Raji (cell line): ENCODE measurements around the gene NT5C1B.

Source experiments
- POLR2A ChIP-seq: IDR thresholded peaks from 2 replicates; pipeline ENCODE4 v1.6.1; 2011; ENCODE audit warnings: low read depth, low read length, control low read depth; ENCODE audit not compliant: insufficient read depth

The NT5C1B gene

DNA sequence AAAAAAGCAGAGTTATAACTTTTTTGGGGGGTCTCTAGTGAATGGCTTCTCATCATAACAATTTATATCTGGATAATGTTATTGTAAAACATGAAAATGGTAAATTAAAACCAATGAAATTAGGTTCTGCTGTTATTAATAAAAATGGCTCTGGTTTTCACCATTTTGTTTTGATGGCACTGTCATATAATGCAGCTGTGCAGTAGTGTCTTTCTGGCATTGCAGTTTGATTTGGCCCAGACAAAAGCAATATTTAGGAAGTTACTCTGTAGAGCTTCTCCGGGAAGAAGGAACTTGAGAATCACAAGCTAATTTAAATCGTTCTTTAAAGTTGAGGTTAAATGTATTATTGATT lies 15.1 kb upstream of the NT5C1B start:
- TF ChIP-seq POLR2A = no peak

DNA sequence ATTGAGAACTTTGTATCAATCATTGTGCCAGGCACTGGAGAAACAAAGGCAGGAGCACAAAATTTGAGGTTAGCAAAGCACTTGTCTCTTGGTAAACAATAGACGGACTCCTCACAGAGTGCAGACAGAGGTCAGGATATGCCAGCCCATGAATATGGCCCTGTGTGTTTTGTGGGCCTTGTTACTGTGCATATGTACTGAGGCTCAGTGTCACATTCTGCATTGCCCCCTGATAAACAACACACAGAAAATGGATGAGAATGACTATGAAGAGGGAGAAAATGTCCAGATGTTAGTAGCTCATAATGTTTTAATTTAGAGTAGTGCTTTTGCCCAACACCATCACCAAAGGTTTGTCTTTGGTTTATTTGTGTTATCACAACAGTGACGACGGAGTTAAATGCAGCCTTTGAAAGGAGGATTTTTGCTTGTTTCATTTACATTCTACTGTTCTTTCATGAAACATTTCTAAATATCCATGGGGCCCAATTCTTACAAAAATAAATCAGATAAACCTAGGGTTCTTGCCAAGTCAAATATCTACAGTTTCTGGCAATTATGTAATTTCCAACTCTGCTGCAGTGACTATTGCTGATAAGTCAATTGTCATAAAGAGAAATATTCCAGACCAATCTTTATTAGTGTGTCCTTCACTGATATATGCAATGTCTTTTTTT lies 14.6 kb upstream of the NT5C1B start:
- TF ChIP-seq POLR2A = no peak

DNA sequence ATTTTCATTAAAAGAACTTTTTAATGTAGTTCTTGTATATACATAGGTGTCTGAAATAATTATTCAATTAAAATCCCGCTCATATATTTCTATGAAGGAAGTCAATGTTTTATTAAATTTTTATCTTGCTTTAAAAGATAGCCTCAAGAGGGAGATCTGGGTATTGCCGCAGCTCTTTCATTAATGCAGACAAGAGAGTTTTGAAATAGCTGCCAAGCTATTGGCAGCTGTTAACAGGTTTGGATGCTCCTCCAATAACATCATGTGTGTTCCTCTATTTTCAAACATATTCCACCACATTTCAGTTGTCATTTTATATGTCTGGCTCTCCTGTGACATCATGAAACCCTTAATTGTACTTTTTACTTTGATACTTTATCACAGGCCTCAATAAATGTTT lies 12.9 kb upstream of the NT5C1B start:
- no peak for TF ChIP-seq POLR2A

DNA sequence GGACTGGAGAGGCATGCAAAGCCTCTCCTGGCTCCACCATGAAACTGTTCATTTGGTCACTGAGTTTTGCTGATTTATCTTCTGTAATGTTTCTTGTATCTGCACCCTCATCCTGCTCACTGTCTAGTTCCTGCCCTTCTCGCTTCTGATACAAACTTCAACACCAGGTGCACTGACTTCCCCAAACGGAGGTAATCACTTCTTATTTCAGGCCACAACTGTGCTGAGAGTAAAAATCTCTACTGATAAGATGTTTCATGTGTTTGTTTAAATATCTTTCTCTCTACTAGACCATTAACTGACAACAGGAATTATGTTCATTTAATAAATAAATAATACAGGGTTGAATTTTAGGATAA lies 10.9 kb upstream of the NT5C1B start:
- no peak for TF ChIP-seq POLR2A

DNA sequence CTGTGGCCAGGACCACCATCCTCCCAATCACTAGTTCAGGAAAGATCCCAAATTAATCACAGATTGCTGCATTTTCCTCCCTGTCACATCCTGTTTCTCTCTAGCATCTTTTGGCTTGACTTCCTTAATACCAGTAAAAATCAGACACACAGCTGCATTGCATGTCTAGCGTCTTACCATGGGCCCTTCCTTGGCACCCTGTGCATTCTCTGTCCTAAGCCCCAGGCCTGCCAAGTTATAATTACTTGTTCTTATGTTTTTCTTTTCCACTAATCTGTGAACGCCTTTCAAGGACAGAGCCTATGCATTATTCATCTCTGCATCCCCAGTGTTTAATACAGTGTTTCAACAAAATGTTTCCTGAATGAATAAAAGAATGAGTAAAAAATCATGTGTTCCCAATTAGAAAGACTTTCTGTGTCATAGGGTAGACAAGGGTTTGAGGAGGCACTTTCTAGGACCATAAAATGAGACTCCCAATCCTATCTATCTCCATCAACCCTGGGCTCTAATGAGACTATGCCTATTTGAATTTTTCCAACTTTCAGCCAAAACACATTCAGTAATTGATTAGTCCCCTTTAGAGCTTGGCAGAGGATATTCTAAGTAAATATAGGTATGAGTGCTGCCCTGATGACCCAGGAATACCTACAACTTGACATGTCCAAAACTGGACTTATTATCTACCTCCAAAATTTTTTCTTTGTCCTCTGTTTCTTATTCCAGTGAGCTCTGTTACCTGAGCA lies 10.3 kb upstream of the NT5C1B start:
- TF ChIP-seq POLR2A = no peak

DNA sequence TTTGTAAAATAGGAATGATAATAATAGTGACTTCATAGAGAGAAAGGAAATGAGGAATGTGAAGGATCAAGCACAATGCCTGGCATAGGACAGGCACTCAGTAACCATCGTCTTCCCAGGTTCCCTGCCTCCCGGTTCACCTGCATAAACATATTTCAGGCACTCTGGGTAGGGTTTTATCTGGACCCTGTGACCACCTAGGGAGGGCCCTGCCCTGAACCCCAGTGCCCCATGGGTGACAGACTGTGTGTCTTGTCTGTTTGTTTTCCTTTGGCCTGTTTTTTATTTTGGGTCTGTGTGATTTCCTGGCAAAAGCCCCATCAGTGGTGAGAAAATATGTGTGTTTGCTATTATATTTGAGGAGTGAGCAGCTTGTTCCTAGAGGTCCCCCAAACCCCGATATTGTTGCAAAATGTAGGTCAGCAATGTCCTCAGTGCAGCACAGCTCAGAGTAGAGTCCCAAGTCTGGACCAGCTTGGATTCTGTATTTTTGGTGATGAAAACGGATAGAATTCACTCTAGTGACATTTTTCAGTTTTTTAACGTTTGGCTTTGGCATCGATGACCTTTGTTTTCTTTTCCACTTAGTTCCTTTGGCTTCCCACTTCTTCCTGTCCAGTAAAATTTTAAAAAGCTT lies 9.6 kb upstream of the NT5C1B start:
- TF ChIP-seq POLR2A = no peak

DNA sequence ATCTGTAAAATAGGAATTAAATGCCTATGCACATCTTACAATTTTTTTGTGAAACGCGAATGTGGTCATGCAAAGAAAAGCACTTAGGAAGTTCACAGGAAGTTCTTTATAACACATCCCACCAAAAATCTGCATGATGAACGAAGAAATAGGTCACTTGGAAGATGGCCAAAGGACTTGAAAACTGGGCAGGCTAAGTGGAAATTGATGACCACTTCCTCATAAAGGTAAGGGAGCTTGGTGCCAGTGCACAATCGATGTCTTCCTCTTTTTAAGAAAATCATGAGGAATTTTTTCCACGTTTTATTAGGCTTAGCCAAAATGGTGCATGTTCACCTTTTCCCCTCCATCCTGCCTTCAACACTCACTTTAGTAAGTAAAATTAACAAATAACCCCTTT lies 8.2 kb upstream of the NT5C1B start:
- no peak for TF ChIP-seq POLR2A

DNA sequence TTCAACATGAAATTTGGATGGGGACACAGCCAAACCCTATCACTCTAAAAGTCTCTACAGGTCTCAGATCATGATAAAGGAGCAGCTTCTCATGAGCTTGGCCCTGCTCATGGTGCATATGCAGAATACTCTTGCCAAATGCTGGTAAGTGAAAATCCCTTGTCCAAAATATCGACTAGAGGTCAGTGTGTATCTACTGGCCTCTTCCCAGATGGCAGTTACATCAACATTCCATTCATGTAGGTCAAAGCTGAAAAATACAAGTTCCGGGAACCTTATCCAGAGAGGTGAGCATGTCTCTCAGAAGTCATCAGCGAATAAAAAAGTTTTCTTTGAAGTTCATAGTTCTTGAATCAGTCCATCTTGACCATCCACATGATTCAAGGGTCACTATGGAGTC lies 7.6 kb upstream of the NT5C1B start:
- TF ChIP-seq POLR2A = no peak

DNA sequence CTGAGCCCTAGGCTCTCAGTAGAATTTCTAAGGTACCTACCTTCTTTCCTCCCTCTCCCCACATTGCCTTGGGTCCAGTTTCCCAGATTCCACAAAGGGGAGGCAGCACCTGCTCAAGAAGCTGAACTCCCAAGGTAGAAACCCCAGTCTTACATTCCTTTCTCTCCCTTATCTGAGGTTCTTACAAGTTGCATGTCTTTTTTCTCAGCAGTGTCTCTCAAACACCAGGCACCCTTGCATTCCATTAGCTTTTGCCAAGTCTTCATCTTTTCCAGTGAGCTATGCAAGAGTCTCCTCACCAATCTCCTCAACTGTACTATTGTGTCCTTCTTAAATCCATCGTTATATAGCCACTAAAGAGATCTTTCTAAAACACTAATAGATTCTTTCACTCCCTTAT lies 4.1 kb upstream of the NT5C1B start:
- no peak for TF ChIP-seq POLR2A

DNA sequence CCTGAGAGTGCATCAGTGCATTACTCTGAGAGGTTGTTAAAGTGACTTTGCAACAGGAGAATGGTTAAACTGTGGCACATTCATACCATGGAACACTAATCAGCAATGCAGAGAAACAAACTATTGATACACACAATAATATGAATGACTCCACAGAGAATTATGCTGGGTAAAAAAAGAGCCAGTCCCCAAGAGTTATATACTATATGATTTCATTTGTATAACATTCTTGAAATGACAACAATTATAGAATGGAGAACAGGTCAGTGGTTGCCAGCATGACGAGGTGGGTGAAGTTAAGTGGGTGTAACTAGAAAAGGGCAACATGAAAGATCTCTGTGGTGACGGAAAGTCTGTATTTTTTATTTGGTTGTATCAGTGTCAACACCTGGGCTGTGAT lies 3.0 kb upstream of the NT5C1B start:
- TF ChIP-seq POLR2A = no peak

DNA sequence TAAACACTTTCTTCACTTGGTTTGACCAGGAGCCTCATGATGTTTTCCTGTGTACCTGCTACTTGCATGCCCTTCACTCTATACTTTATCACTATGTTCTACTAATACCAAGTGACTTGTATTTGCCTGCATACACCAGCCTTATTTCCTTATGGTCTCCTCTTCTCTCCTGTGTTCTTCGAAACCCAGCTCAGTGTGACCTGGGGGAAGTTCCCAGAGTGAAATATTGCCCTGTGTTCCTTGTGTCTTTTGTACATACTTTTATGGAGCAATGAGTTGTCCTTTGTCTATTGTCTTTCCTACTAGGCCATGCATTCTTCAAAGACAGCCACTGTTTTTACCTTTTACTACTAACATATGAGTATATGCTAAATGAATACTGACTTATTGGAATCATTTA lies 567 bp downstream of the NT5C1B start:
- TF ChIP-seq POLR2A = no peak

DNA sequence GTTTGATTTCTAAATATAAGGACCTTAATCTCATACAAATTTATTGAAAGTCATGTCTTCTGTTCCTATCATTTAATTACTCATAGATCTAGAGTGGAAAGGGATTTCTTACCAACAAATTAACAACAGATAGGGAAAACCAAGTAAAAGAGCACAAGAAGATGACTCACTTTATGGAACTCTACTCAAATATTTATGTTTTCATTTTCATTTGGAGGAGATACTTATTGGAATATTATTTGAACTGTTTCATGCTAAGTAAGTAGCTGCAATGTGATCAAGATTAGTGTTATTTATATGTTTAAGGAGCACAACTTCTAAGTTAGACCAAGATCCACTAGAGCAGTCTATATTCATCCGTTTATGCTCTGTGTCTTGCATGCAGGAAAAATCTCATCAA lies 1.3 kb downstream of the NT5C1B start:
- no peak for TF ChIP-seq POLR2A

DNA sequence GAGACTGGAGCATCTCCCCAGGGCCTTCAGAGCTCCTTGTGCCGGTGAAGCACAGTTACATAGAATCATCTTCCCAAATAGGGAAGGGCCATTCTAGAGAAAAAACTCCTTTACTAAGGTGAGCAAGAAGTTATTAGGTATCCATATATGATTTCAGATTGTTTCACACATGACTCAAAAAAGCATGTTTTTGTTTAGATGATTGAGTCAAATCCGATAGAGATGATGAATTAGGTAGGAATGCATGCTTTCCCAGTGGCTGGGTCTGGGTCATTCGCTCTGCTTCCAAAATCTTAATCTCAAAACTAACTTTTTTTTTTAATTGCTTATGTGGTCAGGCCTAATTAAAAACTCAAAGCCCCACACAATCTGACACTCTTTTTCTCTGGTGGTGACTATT lies 3.8 kb downstream of the NT5C1B start:
- TF ChIP-seq POLR2A = no peak

DNA sequence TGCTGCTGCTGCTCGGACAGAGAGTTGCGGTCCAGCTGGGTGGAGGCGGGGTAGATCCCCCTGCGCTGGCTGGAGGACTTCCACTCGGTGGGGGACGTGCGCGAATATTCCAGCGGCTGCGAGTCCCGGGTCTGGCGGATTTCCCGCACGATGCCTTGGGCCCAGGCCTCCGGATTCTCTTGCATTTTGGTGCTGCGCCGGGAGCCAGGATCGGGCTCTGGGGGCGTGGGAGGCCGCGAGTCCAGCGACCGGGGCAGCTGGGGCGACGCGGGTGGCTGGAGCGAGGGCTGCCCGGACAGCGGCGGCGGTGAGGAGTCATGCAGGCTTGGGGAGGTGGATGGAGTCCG lies 4.8 kb downstream of the NT5C1B start:
- no peak for TF ChIP-seq POLR2A

DNA sequence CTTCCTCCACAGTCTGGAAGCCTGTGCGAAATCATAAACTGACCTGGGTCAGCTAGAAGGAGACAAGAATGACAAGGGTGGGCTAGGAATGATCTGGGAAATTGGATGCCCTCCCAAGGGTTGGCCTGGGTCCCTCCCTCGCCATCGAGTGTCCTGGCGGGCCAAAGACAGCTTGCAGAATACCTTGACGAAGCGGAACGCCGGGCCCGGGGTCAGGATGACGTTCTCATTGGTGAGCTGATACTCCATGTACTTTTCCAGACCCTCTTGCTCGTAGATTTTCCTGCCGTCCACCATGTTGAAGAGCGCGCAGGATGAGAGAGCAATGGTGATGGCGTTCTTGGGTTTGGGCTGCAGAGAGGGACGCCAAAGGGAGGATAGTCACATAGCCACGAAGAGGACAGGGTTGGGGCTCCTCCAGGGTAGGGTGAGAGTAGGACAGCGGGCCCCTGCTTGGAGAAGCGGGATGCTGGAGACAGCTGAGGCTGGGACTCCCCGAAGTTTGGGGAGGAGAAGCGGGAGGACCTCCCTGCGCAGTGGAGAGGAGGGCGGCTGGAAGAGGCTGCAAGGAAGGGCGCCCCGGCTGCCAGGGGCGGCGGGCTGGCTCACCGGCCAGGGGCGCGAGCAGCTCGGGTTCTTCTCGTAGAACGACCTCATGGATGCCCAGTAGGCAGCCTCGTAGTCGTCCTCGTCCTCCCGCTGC lies 5.3 kb downstream of the NT5C1B start:
- no peak for TF ChIP-seq POLR2A

DNA sequence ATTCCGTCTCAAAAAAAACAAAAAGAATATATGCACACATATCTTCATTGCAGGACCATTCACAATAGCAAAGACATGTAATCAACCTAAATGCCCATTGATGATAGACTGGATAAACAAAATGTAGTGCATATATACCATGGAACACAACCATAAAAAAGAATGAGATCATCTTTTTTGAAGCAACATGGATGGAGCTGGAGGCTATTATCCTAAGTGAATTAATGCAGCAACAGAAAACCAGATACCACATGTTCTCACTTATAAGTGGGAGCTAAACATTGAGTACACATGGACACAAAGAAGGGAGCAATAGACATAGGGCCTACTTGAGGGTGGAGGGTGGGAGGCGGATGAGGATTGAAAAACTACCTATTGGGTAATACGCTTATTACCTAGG lies 8.8 kb downstream of the NT5C1B start:
- TF ChIP-seq POLR2A = no peak

DNA sequence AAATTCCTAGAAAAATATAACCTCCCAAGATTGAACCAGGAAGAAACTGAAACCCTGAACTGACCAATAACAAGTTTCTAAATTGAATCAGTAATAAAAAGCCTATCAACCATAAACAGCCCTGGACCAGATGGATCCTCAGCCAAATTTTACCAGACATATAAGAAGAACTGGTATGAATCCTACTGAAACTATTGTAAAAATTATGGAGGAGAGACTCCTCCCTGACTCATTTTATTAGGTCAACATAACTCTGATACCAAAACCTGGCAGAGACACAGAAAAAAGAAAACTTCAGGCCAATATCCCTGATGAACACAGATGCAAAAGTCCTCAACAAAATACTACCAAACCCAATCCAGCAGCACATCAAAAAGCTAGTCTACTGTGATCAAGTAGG lies 11.3 kb downstream of the NT5C1B start:
- TF ChIP-seq POLR2A = no peak
